H1 (cell line): Measurements from ENCODE around the gene GCSAML. TPM values are rescaled to one million over a fixed set of nuclear protein-coding genes. Genes with fewer than 3 reads are reported as not detected.

Experiments
- polyA plus RNA-seq, 7 experiments: library from polyadenylated mRNA; depleted of rRNA in 3 of 7; stranded (reverse) in 5 of 7; unstranded in 2 of 7; fragments of >200 nt in 5 of 7; fragments of 200-250 nt in 2 of 7; gene quantifications; 1 replicate in 5 of 7; 2 replicates in 1 of 7; 4 replicates in 1 of 7; pipeline versions ENCODE4 v1.2.1 to v1.2.3, GENCODE V29; 2011 to 2013; ENCODE audit warnings: missing spikeins in 2 of 7, mixed read lengths in 2 of 7
- total RNA-seq: library from RNA; stranded (reverse); fragmentation: NEBNext Ultra II Directional; extraction: Animal tissue kit (Norgen Biotek cat#: 25700); gene quantifications from 2 replicates; pipeline ENCODE4 v1.2.1, GENCODE V29; 2021
- TF ChIP-seq, protein P1 (sequence below), 3 experiments: IDR thresholded peaks; 1 replicate in 2 of 3; 2 replicates in 1 of 3; pipeline versions ENCODE4 v1.5.1 to v1.6.1; 2011; ENCODE audit warnings: low read length in 3 of 3, mild to moderate bottlenecking in 3 of 3, inconsistent platforms in 2 of 3, low read depth in 1 of 3, moderate library complexity in 1 of 3; ENCODE audit not compliant: insufficient read depth in 1 of 3; ENCODE audit errors: control extremely low read depth in 1 of 3

Gene GCSAML
- total and polyA plus RNA-seq, 2 of the 8 experiments (the other 6 are each of a cell fraction or from before 2014, with no cell fraction given): not detected

GRCh38 chr1:247578946-247579460 is 30.1 kb downstream of the GCSAML start (continued):
- TF ChIP-seq, protein P1, sequence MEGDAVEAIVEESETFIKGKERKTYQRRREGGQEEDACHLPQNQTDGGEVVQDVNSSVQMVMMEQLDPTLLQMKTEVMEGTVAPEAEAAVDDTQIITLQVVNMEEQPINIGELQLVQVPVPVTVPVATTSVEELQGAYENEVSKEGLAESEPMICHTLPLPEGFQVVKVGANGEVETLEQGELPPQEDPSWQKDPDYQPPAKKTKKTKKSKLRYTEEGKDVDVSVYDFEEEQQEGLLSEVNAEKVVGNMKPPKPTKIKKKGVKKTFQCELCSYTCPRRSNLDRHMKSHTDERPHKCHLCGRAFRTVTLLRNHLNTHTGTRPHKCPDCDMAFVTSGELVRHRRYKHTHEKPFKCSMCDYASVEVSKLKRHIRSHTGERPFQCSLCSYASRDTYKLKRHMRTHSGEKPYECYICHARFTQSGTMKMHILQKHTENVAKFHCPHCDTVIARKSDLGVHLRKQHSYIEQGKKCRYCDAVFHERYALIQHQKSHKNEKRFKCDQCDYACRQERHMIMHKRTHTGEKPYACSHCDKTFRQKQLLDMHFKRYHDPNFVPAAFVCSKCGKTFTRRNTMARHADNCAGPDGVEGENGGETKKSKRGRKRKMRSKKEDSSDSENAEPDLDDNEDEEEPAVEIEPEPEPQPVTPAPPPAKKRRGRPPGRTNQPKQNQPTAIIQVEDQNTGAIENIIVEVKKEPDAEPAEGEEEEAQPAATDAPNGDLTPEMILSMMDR (IDR thresholded peaks at IDR 0.05; ENCODE audit: control extremely low read depth in 1 of 3, insufficient read depth in 1 of 3, low read depth in 1 of 3, low read length in 3 of 3): no peak
